ENCODE measurements around the gene TMEM225.
"Not testable (repeated sequence)": the region's sequence is repeated elsewhere in the genome, so short reads cannot be mapped to it uniquely, and the experiment has no call there.

Gene TMEM225

GRCh38 chr11:123899792-123900191, 14.3 kb upstream of the TMEM225 start:
- no peaks in the 10 kb centered on the region for H3F3A ChIP-seq (ENCODE audit: insufficient read depth, low read length)
- H3K9me2 ChIP-seq (ENCODE audit: low read depth, low read length), result no peaks in the 10 kb centered on the region
- no peaks in the 10 kb centered on the region for H3K79me2 ChIP-seq (ENCODE audit: insufficient read depth, low read length)
- H3K4me1 ChIP-seq (ENCODE audit: insufficient read depth, low read length, severe bottlenecking), result no peaks in the 10 kb centered on the region
- H3K27me3 ChIP-seq (ENCODE audit: insufficient read depth, low read length), result no peaks in the 10 kb centered on the region
- TF ChIP-seq CTCF (IDR thresholded peaks at IDR 0.05; ENCODE audit: low read length), result no peak
- TF ChIP-seq EZH2 (IDR thresholded peaks at IDR 0.05; ENCODE audit: borderline replicate concordance, low read length), result no peak
- no peak overlapping the region for H3K4me2 ChIP-seq (ENCODE audit: low read length)
- H3K36me3 ChIP-seq (ENCODE audit: insufficient read depth, low read length), result no peaks in the 10 kb centered on the region
- no peak overlapping the region for H2AFZ ChIP-seq (ENCODE audit: low read length)
- no peaks in the 10 kb centered on the region for H3K9me3 ChIP-seq (ENCODE audit: low read length)
- no peak overlapping the region for H3K4me3 ChIP-seq (ENCODE audit: low read depth, low read length, poor library complexity, severe bottlenecking)
- H4K20me1 ChIP-seq (ENCODE audit: insufficient read depth, low read length), result no peaks in the 10 kb centered on the region
- no peak overlapping the region for H3K27ac ChIP-seq (ENCODE audit: low read depth, low read length, poor library complexity, severe bottlenecking)
- no peak overlapping the region for H3K9ac ChIP-seq (ENCODE audit: low read length)

GRCh38 chr11:123892031-123892430, 6.6 kb upstream of the TMEM225 start:
- Histone ChIP-seq H3K9me3 (ENCODE audit: low read length) (no peaks in the 10 kb centered on the region), H3K36me3 (ENCODE audit: insufficient read depth, low read length) (no peaks in the 10 kb centered on the region), H3K27ac (ENCODE audit: low read depth, low read length, poor library complexity, severe bottlenecking) (no peak overlapping the region), H3K79me2 (ENCODE audit: insufficient read depth, low read length) (no peaks in the 10 kb centered on the region), H3K9me2 (ENCODE audit: low read depth, low read length) (no peaks in the 10 kb centered on the region), H2AFZ (ENCODE audit: low read length) (no peak overlapping the region), H3K27me3 (ENCODE audit: insufficient read depth, low read length) (no peaks in the 10 kb centered on the region), H3F3A (ENCODE audit: insufficient read depth, low read length) (no peaks in the 10 kb centered on the region), H3K4me1 (ENCODE audit: insufficient read depth, low read length, severe bottlenecking) (no peaks in the 10 kb centered on the region), H3K4me3 (ENCODE audit: low read depth, low read length, poor library complexity, severe bottlenecking) (no peak overlapping the region), H4K20me1 (ENCODE audit: insufficient read depth, low read length) (no peaks in the 10 kb centered on the region), H3K9ac (ENCODE audit: low read length) (no peak overlapping the region), H3K4me2 (ENCODE audit: low read length) (no peak overlapping the region)
- TF ChIP-seq EZH2 (IDR thresholded peaks at IDR 0.05; ENCODE audit: borderline replicate concordance, low read length), result no peak

GRCh38 chr11:123880912-123881311, 4.6 kb downstream of the TMEM225 start:
- H3K27me3 ChIP-seq (ENCODE audit: insufficient read depth, low read length), result no peaks in the 10 kb centered on the region
- no peaks in the 10 kb centered on the region for H3F3A ChIP-seq (ENCODE audit: insufficient read depth, low read length)
- no peak for TF ChIP-seq CTCF (IDR thresholded peaks at IDR 0.05; ENCODE audit: low read length)
- no peak for TF ChIP-seq EZH2 (IDR thresholded peaks at IDR 0.05; ENCODE audit: borderline replicate concordance, low read length)

GRCh38 chr11:123867795-123868194, 17.7 kb downstream of the TMEM225 start:
- H3K27me3 ChIP-seq (ENCODE audit: insufficient read depth, low read length); H3K9me3 ChIP-seq (ENCODE audit: low read length); H3K79me2 ChIP-seq (ENCODE audit: insufficient read depth, low read length); H3K4me3 ChIP-seq (ENCODE audit: low read depth, low read length, poor library complexity, severe bottlenecking); H3F3A ChIP-seq (ENCODE audit: insufficient read depth, low read length); H3K9ac ChIP-seq (ENCODE audit: low read length); H2AFZ ChIP-seq (ENCODE audit: low read length); H3K9me2 ChIP-seq (ENCODE audit: low read depth, low read length); H3K27ac ChIP-seq (ENCODE audit: low read depth, low read length, poor library complexity, severe bottlenecking); H3K4me2 ChIP-seq (ENCODE audit: low read length); H4K20me1 ChIP-seq (ENCODE audit: insufficient read depth, low read length); H3K4me1 ChIP-seq (ENCODE audit: insufficient read depth, low read length, severe bottlenecking); H3K36me3 ChIP-seq (ENCODE audit: insufficient read depth, low read length): not testable (repeated sequence)

More at GRCh38 chr11:123880912-123881311, 4.6 kb downstream of the TMEM225 start:
- Histone ChIP-seq H3K4me1 (ENCODE audit: insufficient read depth, low read length, severe bottlenecking) (no peaks in the 10 kb centered on the region), H3K27ac (ENCODE audit: low read depth, low read length, poor library complexity, severe bottlenecking) (no peak overlapping the region), H3K9me2 (ENCODE audit: low read depth, low read length) (no peaks in the 10 kb centered on the region), H2AFZ (ENCODE audit: low read length) (no peak overlapping the region), H3K4me3 (ENCODE audit: low read depth, low read length, poor library complexity, severe bottlenecking) (no peak overlapping the region), H3K36me3 (ENCODE audit: insufficient read depth, low read length) (no peaks in the 10 kb centered on the region), H3K9me3 (ENCODE audit: low read length) (no peaks in the 10 kb centered on the region), H3K79me2 (ENCODE audit: insufficient read depth, low read length) (no peaks in the 10 kb centered on the region), H4K20me1 (ENCODE audit: insufficient read depth, low read length) (no peaks in the 10 kb centered on the region), H3K4me2 (ENCODE audit: low read length) (no peak overlapping the region), H3K9ac (ENCODE audit: low read length) (no peak overlapping the region)

GRCh38 chr11:123865293-123865692, 20.2 kb downstream of the TMEM225 start:
- H3K4me1 ChIP-seq (ENCODE audit: insufficient read depth, low read length, severe bottlenecking); H3K36me3 ChIP-seq (ENCODE audit: insufficient read depth, low read length); H3K79me2 ChIP-seq (ENCODE audit: insufficient read depth, low read length); H3F3A ChIP-seq (ENCODE audit: insufficient read depth, low read length); H3K9me2 ChIP-seq (ENCODE audit: low read depth, low read length); H3K4me2 ChIP-seq (ENCODE audit: low read length); H3K27ac ChIP-seq (ENCODE audit: low read depth, low read length, poor library complexity, severe bottlenecking); H2AFZ ChIP-seq (ENCODE audit: low read length); H4K20me1 ChIP-seq (ENCODE audit: insufficient read depth, low read length); H3K9ac ChIP-seq (ENCODE audit: low read length); H3K4me3 ChIP-seq (ENCODE audit: low read depth, low read length, poor library complexity, severe bottlenecking); H3K27me3 ChIP-seq (ENCODE audit: insufficient read depth, low read length); H3K9me3 ChIP-seq (ENCODE audit: low read length): not testable (repeated sequence)
